Coronary artery (tissue), 2 donors: ENCODE data around the gene HEYL.
A peak's percentile ranks its signal among the peaks of the same experiment; 100 is the strongest.

Experiments used
- DNase-seq: peaks from one replicate; pipeline ENCODE4 v3.0.0-alpha.2; 2017; ENCODE audit warnings: low spot score
- H3K27ac ChIP-seq, 2 donors: fragments of 200-600 bp; sonication (generic); one replicate each; pipeline ENCODE4 v1.5.1; 2016 to 2019
- H3K4me3 ChIP-seq: fragments of 200-600 bp; sonication (generic); 2 replicates; pipeline ENCODE4 v1.5.1; 2016; ENCODE audit warnings: mild to moderate bottlenecking, moderate library complexity
- CTCF ChIP-seq: fragments of 200-600 bp; sonication (generic); IDR thresholded peaks from one replicate; pipeline ENCODE4 v1.5.1; 2019; ENCODE audit warnings: antibody characterized with exemption

The HEYL gene

GRCh38 chr1:39676948-39677548 lies 37.6 kb upstream of the HEYL start:
- DNase-seq = no peak
- H3K27ac ChIP-seq = no peak overlapping the region
- H3K4me3 ChIP-seq = no peak overlapping the region
- no peak for TF ChIP-seq CTCF

GRCh38 chr1:39675220-39675619 lies 35.8 kb upstream of the HEYL start:
- no peak for TF ChIP-seq CTCF
- H3K4me3 ChIP-seq = no peak overlapping the region
- no peak overlapping the region for H3K27ac ChIP-seq
- no peak for DNase-seq

GRCh38 chr1:39673215-39673614 lies 33.8 kb upstream of the HEYL start:
- Histone ChIP-seq H3K27ac (no peak overlapping the region), H3K4me3 (no peak overlapping the region)
- DNase-seq = no peak
- no peak for TF ChIP-seq CTCF

- no peak for TF ChIP-seq CTCF
- H3K4me3 ChIP-seq = peak overlapping the region; percentile 75
- H3K27ac ChIP-seq = no peak overlapping the region
- DNase-seq = no peak
These were observed 33.1 kb upstream of the HEYL start for GRCh38 chr1:39672551-39672947.

GRCh38 chr1:39671793-39672550 lies 32.5 kb upstream of the HEYL start, which contains the start of gene NT5C1A:
TSS of gene NT5C1A (minus strand) at chr1:39672107. CDS start at chr1:39672038, 69 bp downstream.
- no peak within 1 kb of the TSS for H3K27ac ChIP-seq
- DNase-seq = no peak

GRCh38 chr1:39671433-39671792 lies 32.0 kb upstream of the HEYL start:
- H3K4me3 ChIP-seq = peak overlapping the region; percentile 75
- H3K27ac ChIP-seq = no peak overlapping the region
- DNase-seq = no peak
- no peak for TF ChIP-seq CTCF

More at GRCh38 chr1:39671793-39672550, 32.5 kb upstream of the HEYL start, which contains the start of gene NT5C1A:
- no peak for TF ChIP-seq CTCF
- peak within 1 kb of the TSS; percentile 75 for H3K4me3 ChIP-seq

GRCh38 chr1:39670689-39671088 lies 31.2 kb upstream of the HEYL start:
- H3K27ac ChIP-seq = no peak overlapping the region
- no peak for TF ChIP-seq CTCF
- no peak for DNase-seq
- peak overlapping the region; percentile 75 for H3K4me3 ChIP-seq
